CD4-positive, CD25-positive, alpha-beta regulatory T cell (primary cell): ENCODE results near the gene TMEM205. TPM values are rescaled to one million over a fixed set of nuclear protein-coding genes. Genes with fewer than 3 reads are reported as not detected.
"Not testable (repeated sequence)": the region's sequence is repeated elsewhere in the genome, so short reads cannot be mapped to it uniquely, and the experiment has no call there.

Source experiments
- ATAC-seq, 2 donors: fragments of 150-1000 bp; cut with Tn5 transposase; one replicate each; pipeline ENCODE4 v1.10.0; 2021; ENCODE audit warnings: low read depth in 2 of 2, moderate number of reproducible peaks in 2 of 2, moderate library complexity in 1 of 2
- DNase-seq, 3 donors: peaks; one replicate each; pipeline versions ENCODE4 v3.0.0 to v3.0.0-alpha.2; 2012 to 2022; ENCODE audit warnings: mixed read lengths in 1 of 3
- H3K27ac ChIP-seq: one replicate; pipeline ENCODE4 v1.7.0; 2013; ENCODE audit warnings: mild to moderate bottlenecking, low read length; ENCODE audit not compliant: insufficient read depth, poor library complexity, severe bottlenecking
- H3K27me3 ChIP-seq: one replicate; pipeline ENCODE4 v1.7.0; 2013; ENCODE audit warnings: low read length; ENCODE audit not compliant: control insufficient read depth, insufficient read depth
- H3K36me3 ChIP-seq: one replicate; pipeline ENCODE4 v1.7.0; 2013; ENCODE audit warnings: mild to moderate bottlenecking, low read length, moderate library complexity; ENCODE audit not compliant: control insufficient read depth, insufficient read depth
- H3K4me1 ChIP-seq: 2 replicates; pipeline ENCODE4 v1.7.0; 2013; ENCODE audit warnings: mild to moderate bottlenecking, low read length; ENCODE audit not compliant: insufficient read depth, control insufficient read depth, poor library complexity, severe bottlenecking
- H3K4me3 ChIP-seq: one replicate; pipeline ENCODE4 v1.7.0; 2013; ENCODE audit warnings: low read depth, mild to moderate bottlenecking, low read length, moderate library complexity
- H3K9me3 ChIP-seq, 2 experiments: 1 replicate in 1 of 2; 2 replicates in 1 of 2; pipeline ENCODE4 v1.7.0; 2013; ENCODE audit warnings: low read length in 2 of 2, mild to moderate bottlenecking in 1 of 2, moderate library complexity in 1 of 2; ENCODE audit not compliant: control insufficient read depth in 2 of 2
- H3K27ac Mint-ChIP-seq, 3 donors: one replicate each; pipeline ENCODE4 v1.8.0; 2020 to 2022; ENCODE audit warnings: mild to moderate bottlenecking in 3 of 3, mixed read lengths in 3 of 3, moderate library complexity in 2 of 3
- H3K27me3 Mint-ChIP-seq: one replicate; pipeline ENCODE4 v1.8.0; 2022; ENCODE audit warnings: mild to moderate bottlenecking, mixed read lengths
- H3K36me3 Mint-ChIP-seq: one replicate; pipeline ENCODE4 v1.8.0; 2020; ENCODE audit warnings: mixed read lengths
- H3K4me1 Mint-ChIP-seq, 4 donors: one replicate each; pipeline ENCODE4 v1.8.0; 2020 to 2022; ENCODE audit warnings: mixed read lengths in 4 of 4, mild to moderate bottlenecking in 1 of 4
- H3K4me3 Mint-ChIP-seq, 4 donors: one replicate each; pipeline ENCODE4 v1.8.0; 2020 to 2022; ENCODE audit warnings: mild to moderate bottlenecking in 4 of 4, mixed read lengths in 4 of 4, moderate library complexity in 3 of 4
- H3K9me3 Mint-ChIP-seq, 7 donors: one replicate each; pipeline ENCODE4 v1.8.0; 2020 to 2022; ENCODE audit warnings: mixed read lengths in 7 of 7, mild to moderate bottlenecking in 3 of 7, moderate library complexity in 2 of 7
- polyA plus RNA-seq, 4 donors: library from polyadenylated mRNA; unstranded; fragments of 300-500 nt; fragmentation: Illumina TruSeq; gene quantifications; one replicate each; pipeline ENCODE4 v1.2.3, GENCODE V29; 2021
- total RNA-seq: library from RNA; stranded (reverse); gene quantifications from one replicate; pipeline ENCODE4 v1.2.3, GENCODE V29; 2022

TMEM205 gene
- total and polyA plus RNA-seq, 5 donors from 2014 or later = 24.0 to 88.3 (median 72.1) TPM

DNA sequence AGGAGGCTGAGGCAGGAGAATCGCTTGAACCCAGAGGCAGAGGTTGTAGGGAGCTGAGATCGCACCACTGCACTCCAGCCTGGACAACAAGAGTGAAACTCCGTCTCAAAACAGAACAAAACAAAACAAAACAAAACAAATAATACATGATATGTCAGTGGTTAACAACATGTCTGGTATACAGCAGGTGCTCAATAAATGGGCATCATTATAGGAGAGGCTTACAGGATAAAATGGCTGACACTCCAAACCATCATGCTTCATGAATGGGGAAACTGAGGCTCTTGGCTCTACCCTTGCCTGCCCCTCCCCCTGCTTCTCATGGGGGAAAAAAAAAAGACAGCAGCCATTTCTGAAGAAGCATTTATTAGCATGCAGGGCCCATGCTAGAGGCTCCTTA is 3.6 kb downstream of the TMEM205 start:
- Histone ChIP-seq H3K4me1 (peaks cover 49% of the 10 kb centered on the region), H3K27ac (no peak overlapping the region), H3K27me3 (no peaks in the 10 kb centered on the region), H3K9me3 (no peaks in the 10 kb centered on the region), H3K36me3 (no peaks in the 10 kb centered on the region), H3K4me3 (no peak overlapping the region)
- Mint-ChIP-seq H3K9me3 (no peaks in the 10 kb centered on the region), H3K27ac (no peak overlapping the region), H3K27me3 (no peaks in the 10 kb centered on the region), H3K36me3 (peaks cover 5% of the 10 kb centered on the region), H3K4me3 (peak overlapping the region in 2 of 4 donors; percentile 43 to 75), H3K4me1 (peaks cover 0 to 58% (median 27%) of the 10 kb centered on the region in 4 donors)
- DNase-seq (no peak), ATAC-seq (no peak)

DNA sequence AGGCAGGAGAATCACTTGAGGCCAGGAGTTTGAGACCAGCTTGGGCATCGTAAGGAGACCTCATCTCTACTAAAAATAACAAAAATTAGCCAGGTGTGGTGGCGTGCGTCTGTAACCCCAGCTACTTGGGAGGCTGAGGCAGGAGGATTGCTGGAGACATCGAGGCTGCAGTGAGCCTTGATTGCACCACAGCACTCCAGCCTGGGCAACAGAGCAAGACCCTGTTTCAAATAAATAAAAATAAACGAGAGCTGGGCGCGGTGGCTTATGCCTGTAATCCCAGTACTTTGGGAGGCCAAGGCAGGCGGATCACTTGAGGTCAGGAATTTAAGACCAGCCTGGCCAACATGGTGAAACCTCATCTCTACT is 6.0 kb downstream of the TMEM205 start:
- Histone ChIP-seq H3K4me3 (peak overlapping the region; percentile 87), H3K36me3 (peaks cover 15% of the 10 kb centered on the region), H3K4me1 (peaks cover 37% of the 10 kb centered on the region), H3K27ac (peak overlapping the region; percentile 65)
- H3K27me3 Mint-ChIP-seq, DNase-seq, H3K9me3 Mint-ChIP-seq, H3K27me3 ChIP-seq, H3K9me3 ChIP-seq, ATAC-seq: not testable (repeated sequence)
- Mint-ChIP-seq H3K36me3 (peaks cover 17% of the 10 kb centered on the region), H3K4me3 (peak overlapping the region; percentile 87 to 95 (median 90)), H3K27ac (peak overlapping the region; percentile 52 to 90 (median 89)), H3K4me1 (peaks cover 0 to 44% (median 19%) of the 10 kb centered on the region in 4 donors)

DNA sequence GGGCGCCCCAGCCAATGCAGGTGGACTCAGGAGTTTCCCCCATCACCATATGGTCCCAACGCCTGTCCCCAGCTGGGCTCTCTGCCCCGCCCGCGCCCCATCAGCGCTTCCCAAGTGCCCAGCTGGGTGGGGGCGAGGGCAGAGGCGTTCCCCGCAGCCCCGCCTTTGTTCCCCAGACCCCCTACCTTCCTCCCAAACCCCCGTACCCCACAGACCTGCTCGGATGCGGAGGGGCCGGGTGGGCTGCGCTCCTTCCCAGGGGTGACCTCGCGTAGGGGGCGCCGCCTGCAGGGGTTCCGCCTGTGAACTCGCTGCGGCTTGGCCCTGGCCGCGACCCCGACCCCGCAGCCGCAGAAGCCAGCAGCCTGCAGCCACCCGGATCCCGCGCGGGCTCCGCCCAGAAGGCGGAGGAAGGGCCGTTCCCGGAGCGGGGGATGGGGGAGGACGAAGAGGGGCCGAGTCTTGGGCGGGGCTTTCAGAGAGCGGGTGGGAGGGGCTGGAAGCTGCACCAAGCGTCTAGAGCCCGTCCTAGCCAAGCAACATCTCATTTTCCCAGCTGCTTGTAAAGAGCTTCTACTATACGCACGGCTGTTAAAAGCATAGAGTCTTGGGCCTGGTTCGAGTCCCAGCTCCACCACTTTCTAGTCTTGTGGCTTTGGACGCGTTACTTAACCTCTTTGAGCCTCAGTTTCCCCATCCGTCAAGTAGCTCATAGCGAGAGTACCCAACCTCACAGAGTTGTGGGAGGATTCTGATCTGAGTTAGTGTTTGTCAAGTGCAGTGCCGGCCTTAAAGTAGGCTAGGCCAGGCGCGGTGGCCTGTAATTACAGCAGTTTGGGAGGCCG is 6.6 kb downstream of the TMEM205 start, which contains the start of gene RAB3D:
Gene RAB3D (minus strand): TSS at position 404 of the 845 bp plus-strand sequence. CDS start 2,258 bp downstream, outside the sequence.
- peaks cover 34% of the 10 kb centered on the region for H3K4me1 ChIP-seq
- peak within 1 kb of the TSS; percentile 65 for H3K27ac ChIP-seq
- peak within 1 kb of the TSS; percentile 52 to 90 (median 89) for H3K27ac Mint-ChIP-seq
- peaks cover 21% of the 10 kb centered on the region for H3K36me3 ChIP-seq
- peak; percentile 88 to 89 for ATAC-seq
- peaks cover 18% of the 10 kb centered on the region for H3K36me3 Mint-ChIP-seq
- H3K4me3 Mint-ChIP-seq = peak within 1 kb of the TSS; percentile 87 to 95 (median 90)
- no peaks in the 10 kb centered on the region for H3K27me3 Mint-ChIP-seq
- H3K9me3 ChIP-seq = no peaks in the 10 kb centered on the region
- no peaks in the 10 kb centered on the region for H3K9me3 Mint-ChIP-seq
- peaks cover 0 to 42% (median 18%) of the 10 kb centered on the region in 4 donors for H3K4me1 Mint-ChIP-seq
- H3K27me3 ChIP-seq = no peaks in the 10 kb centered on the region
- peak within 1 kb of the TSS; percentile 87 for H3K4me3 ChIP-seq
- peak; percentile 71 to 90 (median 77) for DNase-seq

DNA sequence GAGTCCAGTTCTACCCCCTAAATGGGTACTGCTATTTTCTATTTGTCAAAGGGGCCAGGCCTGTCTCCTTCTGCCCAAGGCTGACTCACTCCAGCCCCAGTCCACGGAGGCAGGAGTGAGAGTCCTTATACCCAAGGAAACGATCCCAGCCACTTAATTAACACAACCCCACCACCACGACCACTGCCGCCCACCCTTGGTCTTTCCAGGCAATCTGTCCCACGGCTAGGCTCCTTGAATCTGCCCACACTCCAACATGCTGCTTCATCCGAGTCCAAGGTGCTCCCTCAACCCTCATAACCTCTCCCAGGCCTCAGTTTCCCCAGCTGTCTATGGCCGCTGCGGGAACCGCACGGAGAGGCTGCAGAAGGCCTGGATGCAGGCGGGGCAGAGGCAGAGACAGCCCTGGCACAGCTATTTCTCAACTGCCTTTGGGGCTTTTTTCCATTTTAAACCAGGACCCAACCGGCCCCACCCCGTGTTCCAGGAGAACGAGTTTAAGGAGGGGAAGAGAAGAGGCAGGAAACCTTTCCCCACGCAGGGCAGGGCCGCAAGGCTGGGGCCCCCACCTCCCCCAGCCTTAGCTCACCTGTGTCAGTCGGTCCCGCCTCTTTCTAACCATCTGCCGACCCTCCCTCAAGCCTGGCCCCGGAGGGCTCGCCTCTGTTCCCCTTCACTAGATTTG is 7.4 kb downstream of the TMEM205 start:
- peaks cover 26% of the 10 kb centered on the region for H3K36me3 ChIP-seq
- H3K4me1 Mint-ChIP-seq = peaks cover 0 to 39% (median 16%) of the 10 kb centered on the region in 4 donors
- H3K27me3 Mint-ChIP-seq = no peaks in the 10 kb centered on the region
- peak overlapping the region in 2 of 3 donors; percentile 88 to 89 for H3K27ac Mint-ChIP-seq
- H3K4me3 ChIP-seq = peak overlapping the region; percentile 44
- no peaks in the 10 kb centered on the region for H3K9me3 ChIP-seq
- H3K4me1 ChIP-seq = peaks cover 34% of the 10 kb centered on the region
- no peaks in the 10 kb centered on the region for H3K27me3 ChIP-seq
- DNase-seq (no peak), ATAC-seq (no peak)
- peak overlapping the region; percentile 65 for H3K27ac ChIP-seq
- peaks cover 18% of the 10 kb centered on the region for H3K36me3 Mint-ChIP-seq
- H3K4me3 Mint-ChIP-seq = peak overlapping the region; percentile 87 to 90 (median 88)
- no peaks in the 10 kb centered on the region for H3K9me3 Mint-ChIP-seq

DNA sequence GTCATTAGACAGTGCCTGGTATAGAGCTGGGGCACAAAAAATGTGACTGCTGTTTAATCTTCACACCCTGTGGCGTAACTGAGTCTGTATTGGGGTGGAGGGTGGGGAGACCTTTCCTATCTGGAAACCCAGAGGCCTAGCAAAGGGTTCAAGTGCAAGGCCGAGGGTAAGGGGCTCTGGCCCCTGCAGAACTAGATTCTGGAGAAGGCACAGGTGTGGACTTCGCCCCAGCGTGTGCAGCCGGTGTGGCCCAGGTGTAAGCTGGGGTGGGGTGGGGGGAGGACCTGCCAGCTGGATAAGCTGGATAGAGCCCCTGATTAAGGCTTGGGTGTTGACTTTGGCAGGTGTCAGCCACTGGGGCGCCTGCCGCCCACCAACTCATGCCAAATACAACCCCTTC is 7.9 kb downstream of the TMEM205 start:
- H3K4me1 ChIP-seq = peaks cover 34% of the 10 kb centered on the region
- no peaks in the 10 kb centered on the region for H3K27me3 ChIP-seq
- no peaks in the 10 kb centered on the region for H3K9me3 Mint-ChIP-seq
- peaks cover 0 to 39% (median 16%) of the 10 kb centered on the region in 4 donors for H3K4me1 Mint-ChIP-seq
- no peak for ATAC-seq
- peaks cover 21% of the 10 kb centered on the region for H3K36me3 Mint-ChIP-seq
- no peak overlapping the region for H3K4me3 ChIP-seq
- H3K27ac ChIP-seq = peak overlapping the region; percentile 5
- peaks cover 29% of the 10 kb centered on the region for H3K36me3 ChIP-seq
- peak overlapping the region in 3 of 4 donors; percentile 75 to 90 (median 87) for H3K4me3 Mint-ChIP-seq
- DNase-seq = no peak
- no peaks in the 10 kb centered on the region for H3K9me3 ChIP-seq
- peak overlapping the region in 1 of 3 donors; percentile 59 for H3K27ac Mint-ChIP-seq
- no peaks in the 10 kb centered on the region for H3K27me3 Mint-ChIP-seq

DNA sequence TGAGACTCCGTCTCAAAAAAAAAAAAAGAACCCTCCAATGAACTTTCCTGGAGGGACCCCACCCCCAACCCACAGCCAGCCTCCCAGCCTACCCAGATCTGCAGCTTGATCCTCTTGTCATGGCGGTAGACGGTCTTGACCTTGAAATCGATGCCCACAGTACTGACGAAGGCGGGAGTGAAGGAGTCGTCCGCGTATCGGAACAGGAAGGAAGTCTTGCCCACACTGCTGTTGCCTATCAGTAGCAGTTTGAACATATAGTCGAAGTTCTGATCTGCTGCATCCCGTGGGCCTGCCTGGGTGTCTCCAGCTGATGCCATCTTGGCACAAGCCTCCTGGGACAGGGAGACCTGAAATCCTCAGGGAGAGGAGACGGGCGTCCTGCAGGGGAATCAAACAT is 9.0 kb downstream of the TMEM205 start:
- Histone ChIP-seq H3K4me1 (peaks cover 34% of the 10 kb centered on the region), H3K9me3 (no peaks in the 10 kb centered on the region), H3K4me3 (peak overlapping the region; percentile 44), H3K36me3 (peaks cover 33% of the 10 kb centered on the region), H3K27ac (peak overlapping the region; percentile 23), H3K27me3 (no peaks in the 10 kb centered on the region)
- peak in 2 of 3 donors; percentile 22 to 41 for DNase-seq
- no peaks in the 10 kb centered on the region for H3K9me3 Mint-ChIP-seq
- H3K4me1 Mint-ChIP-seq = peaks cover 0 to 34% (median 16%) of the 10 kb centered on the region in 4 donors
- peak overlapping the region; percentile 5 to 38 (median 14) for H3K27ac Mint-ChIP-seq
- H3K36me3 Mint-ChIP-seq = peaks cover 27% of the 10 kb centered on the region
- no peaks in the 10 kb centered on the region for H3K27me3 Mint-ChIP-seq
- peak in 1 of 2 donors; percentile 35 for ATAC-seq
- H3K4me3 Mint-ChIP-seq = peak overlapping the region; percentile 75 to 90 (median 84)

DNA sequence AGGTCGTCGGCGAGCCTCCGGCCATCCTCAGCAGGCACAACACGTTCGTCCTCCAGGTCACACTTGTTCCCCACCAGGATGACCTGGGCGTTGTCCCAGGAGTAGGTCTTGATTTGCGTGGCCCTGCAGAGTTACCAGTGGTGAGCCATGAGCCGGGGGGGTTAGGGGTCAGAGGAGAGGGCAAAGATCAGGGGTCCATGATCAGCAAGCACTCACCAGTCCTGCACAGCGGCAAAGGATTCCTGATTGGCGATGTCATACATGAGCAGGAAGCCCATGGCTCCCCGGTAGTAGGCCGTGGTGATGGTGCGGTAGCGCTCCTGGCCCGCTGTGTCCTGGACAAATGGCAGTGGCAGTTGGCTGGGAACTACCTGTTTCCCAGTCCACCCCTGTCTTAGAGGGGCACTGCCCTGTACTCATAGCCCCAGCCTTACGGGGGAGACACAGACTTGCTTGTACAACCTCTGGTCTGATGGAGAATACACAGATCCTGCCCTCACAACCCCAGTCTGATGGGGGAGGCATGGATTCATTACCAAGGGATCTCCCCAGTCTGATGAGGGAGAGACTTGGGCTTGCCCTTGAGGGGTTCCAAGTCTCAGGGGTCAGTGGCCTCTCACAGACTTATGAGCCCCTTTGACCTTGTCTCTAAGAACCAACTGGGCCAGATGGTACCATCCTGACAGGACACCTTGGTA is 10.5 kb downstream of the TMEM205 start:
- peaks cover 30% of the 10 kb centered on the region for H3K36me3 Mint-ChIP-seq
- H3K27ac ChIP-seq = no peak overlapping the region
- peaks cover 33% of the 10 kb centered on the region for H3K36me3 ChIP-seq
- no peaks in the 10 kb centered on the region for H3K9me3 ChIP-seq
- no peaks in the 10 kb centered on the region for H3K27me3 Mint-ChIP-seq
- no peak overlapping the region for H3K4me3 Mint-ChIP-seq
- ATAC-seq = no peak
- H3K4me3 ChIP-seq = no peak overlapping the region
- peaks cover 0 to 34% (median 16%) of the 10 kb centered on the region in 4 donors for H3K4me1 Mint-ChIP-seq
- no peaks in the 10 kb centered on the region for H3K9me3 Mint-ChIP-seq
- H3K27me3 ChIP-seq = no peaks in the 10 kb centered on the region
- DNase-seq = no peak
- H3K27ac Mint-ChIP-seq = no peak overlapping the region
- H3K4me1 ChIP-seq = peaks cover 34% of the 10 kb centered on the region
